GM23338 (cell line): ENCODE results near the gene DHX30. TPM values are rescaled to one million over a fixed set of nuclear protein-coding genes. Genes with fewer than 3 reads are reported as not detected.

ENCODE experiments used
- ATAC-seq: fragments of 200-7000 bp; cut with Tn5 transposase; 3 replicates; pipeline ENCODE4 v1.9.1; 2020
- DNase-seq: peaks from one replicate; pipeline ENCODE4 v3.0.0-alpha.2; 2015; ENCODE audit warnings: low spot score
- H2AFZ ChIP-seq: fragments of 200-600 bp; sonication (generic); 2 replicates; pipeline ENCODE4 v1.8.0; 2016; ENCODE audit warnings: antibody characterized with exemption, mild to moderate bottlenecking, moderate library complexity
- H3F3A ChIP-seq: fragments of 200-600 bp; sonication (generic); replicated peaks from 2 replicates; pipeline ENCODE4 v1.8.0; 2017; ENCODE audit warnings: antibody characterized with exemption, mixed run types, low read depth
- H3K27ac ChIP-seq: fragments of 200-600 bp; sonication (generic); 2 replicates; pipeline ENCODE4 v1.6.1; 2016; ENCODE audit warnings: low read depth
- H3K27me3 ChIP-seq: fragments of 200-600 bp; sonication (generic); 2 replicates; pipeline ENCODE4 v1.8.0; 2016; ENCODE audit warnings: mild to moderate bottlenecking, mixed run types, moderate library complexity; ENCODE audit not compliant: insufficient read depth
- H3K36me3 ChIP-seq: fragments of 200-600 bp; sonication (generic); 2 replicates; pipeline ENCODE4 v1.8.0; 2016; ENCODE audit warnings: mild to moderate bottlenecking; ENCODE audit not compliant: insufficient read depth
- H3K4me1 ChIP-seq: fragments of 200-600 bp; sonication (generic); 2 replicates; pipeline ENCODE4 v1.8.0; 2016; ENCODE audit warnings: mild to moderate bottlenecking, moderate library complexity; ENCODE audit not compliant: insufficient read depth
- H3K4me2 ChIP-seq: fragments of 200-600 bp; sonication (generic); 2 replicates; pipeline ENCODE4 v1.7.1; 2017; ENCODE audit warnings: mixed run types
- H3K4me3 ChIP-seq: fragments of 200-600 bp; sonication (generic); 2 replicates; pipeline ENCODE4 v1.6.1; 2016; ENCODE audit warnings: mixed run types
- H3K79me2 ChIP-seq: fragments of 200-600 bp; sonication (generic); replicated peaks from 2 replicates; pipeline ENCODE4 v1.8.0; 2017; ENCODE audit warnings: mild to moderate bottlenecking; ENCODE audit not compliant: insufficient read depth
- H3K9me2 ChIP-seq: fragments of 200-600 bp; sonication (generic); 2 replicates; pipeline ENCODE4 v1.8.0; 2017; ENCODE audit not compliant: insufficient read depth
- H4K20me1 ChIP-seq: fragments of 200-600 bp; sonication (generic); replicated peaks from 2 replicates; pipeline ENCODE4 v1.8.0; 2017; ENCODE audit warnings: mild to moderate bottlenecking; ENCODE audit not compliant: insufficient read depth
- H3K27ac Mint-ChIP-seq: 2 replicates; pipeline ENCODE4 v1.8.0; 2020; ENCODE audit warnings: inconsistent platforms, mild to moderate bottlenecking, moderate library complexity, mixed read lengths
- H3K27me3 Mint-ChIP-seq: 3 replicates; pipeline ENCODE4 v1.8.0; 2022; ENCODE audit warnings: low read depth, mild to moderate bottlenecking, moderate library complexity, mixed read lengths, inconsistent platforms; ENCODE audit not compliant: insufficient read depth, poor library complexity
- H3K36me3 Mint-ChIP-seq: 3 replicates; pipeline ENCODE4 v1.8.0; 2021; ENCODE audit warnings: low read depth, mild to moderate bottlenecking, inconsistent platforms, moderate library complexity, mixed read lengths
- H3K4me1 Mint-ChIP-seq: 3 replicates; pipeline ENCODE4 v1.8.0; 2020; ENCODE audit warnings: mild to moderate bottlenecking, inconsistent platforms, mixed read lengths
- H3K4me3 Mint-ChIP-seq: 3 replicates; pipeline ENCODE4 v1.8.0; 2021; ENCODE audit warnings: moderate library complexity, mild to moderate bottlenecking, inconsistent platforms, mixed read lengths
- H3K9me3 Mint-ChIP-seq: 3 replicates; pipeline ENCODE4 v1.8.0; 2020; ENCODE audit warnings: moderate library complexity, mild to moderate bottlenecking, inconsistent platforms, mixed read lengths
- CREB1 ChIP-seq: fragments of 250-450 bp; sonication (Bioruptor Pico); IDR thresholded peaks from 2 replicates; pipeline ENCODE4 v1.5.0; 2020; ENCODE audit warnings: low read depth, mild to moderate bottlenecking, moderate library complexity
- EZH2 ChIP-seq: fragments of 200-600 bp; sonication (generic); IDR thresholded peaks from one replicate; pipeline ENCODE4 v1.8.0; 2017; ENCODE audit warnings: antibody characterized with exemption, mild to moderate bottlenecking, low read depth; ENCODE audit not compliant: unreplicated experiment
- JUNB ChIP-seq: IDR thresholded peaks from one replicate; pipeline ENCODE4 v1.6.1; 2016; ENCODE audit warnings: antibody characterized with exemption; ENCODE audit not compliant: unreplicated experiment
- NANOG ChIP-seq: IDR thresholded peaks from 2 replicates; pipeline ENCODE4 v1.6.1; 2016; ENCODE audit warnings: antibody characterized with exemption, borderline replicate concordance
- POLR2AphosphoS5 ChIP-seq: IDR thresholded peaks from 2 replicates; pipeline ENCODE4 v1.6.1; 2016; ENCODE audit warnings: antibody characterized with exemption, low read depth
- STAT1 ChIP-seq: IDR thresholded peaks from one replicate; pipeline ENCODE4 v1.6.1; 2016; ENCODE audit warnings: antibody characterized with exemption; ENCODE audit not compliant: unreplicated experiment
- ZNF114 ChIP-seq: fragments of 250-450 bp; sonication (Bioruptor Pico); IDR thresholded peaks from 2 replicates; pipeline ENCODE4 v1.5.0; 2020; ENCODE audit warnings: mild to moderate bottlenecking, moderate library complexity
- ZNF331 ChIP-seq: fragments of 250-450 bp; sonication (Bioruptor Pico); IDR thresholded peaks from 2 replicates; pipeline ENCODE4 v1.5.0; 2020; ENCODE audit warnings: low read depth, mild to moderate bottlenecking, moderate library complexity
- polyA plus RNA-seq: library from polyadenylated mRNA; unstranded; fragments of >200 nt; fragmentation: Nextera tagmentation; extraction: Ambion mirVana; gene quantifications from 2 replicates; pipeline ENCODE4 v1.2.1, GENCODE V29; 2016
- total RNA-seq: library from RNA; depleted of rRNA; stranded (reverse); fragments of >200 nt; shearing (Covaris generic); gene quantifications from 2 replicates; pipeline ENCODE4 v1.2.3, GENCODE V29; 2014
- TF ChIP-seq, protein P1 (sequence below): IDR thresholded peaks from 2 replicates; pipeline ENCODE4 v1.6.1; 2016; ENCODE audit warnings: antibody characterized with exemption
- TF ChIP-seq, protein P2 (sequence below): fragments of 250-450 bp; sonication (Bioruptor Pico); IDR thresholded peaks from 2 replicates; pipeline ENCODE4 v1.5.0; 2020; ENCODE audit warnings: mild to moderate bottlenecking, moderate library complexity

The DHX30 gene
- total and polyA plus RNA-seq, 2 experiments from 2014 or later: 47.5 to 125 TPM

DNA sequence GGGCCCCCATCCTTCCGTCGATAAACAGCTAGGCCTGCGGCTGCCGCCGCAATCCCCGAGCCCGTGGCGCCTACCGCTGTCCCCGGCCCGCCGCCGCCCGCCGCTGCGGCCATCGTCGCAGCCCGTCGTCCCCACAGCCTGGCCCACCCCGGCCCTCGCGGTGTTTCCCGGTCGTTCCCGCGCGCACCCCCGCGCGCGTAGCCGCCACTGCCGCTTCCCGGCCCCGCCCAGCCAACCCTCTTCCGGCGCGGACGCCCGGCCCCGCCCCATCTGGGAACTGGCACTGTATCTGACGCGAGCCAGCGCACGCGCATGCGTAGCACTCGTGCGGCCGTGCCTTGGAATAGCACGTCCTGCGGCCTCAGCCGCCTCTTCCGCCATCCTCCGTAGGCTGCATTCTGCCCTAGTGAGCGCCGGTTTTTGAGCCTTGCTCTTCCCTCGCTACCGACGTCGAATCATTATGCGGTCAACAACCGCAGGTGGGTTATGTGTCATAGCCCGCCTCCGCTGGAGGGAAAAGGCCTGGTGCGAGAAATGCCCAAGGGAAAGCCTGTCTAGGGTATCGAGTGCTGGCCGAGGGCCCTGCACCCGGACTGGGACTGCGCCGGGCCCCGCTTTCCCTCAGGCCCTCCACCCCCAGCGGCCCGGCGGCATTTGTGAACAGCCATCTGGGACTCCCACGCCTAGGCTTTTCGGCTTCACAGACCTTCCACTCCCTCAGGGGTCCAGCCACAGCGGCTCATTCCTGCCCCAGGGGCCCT is 21.1 kb upstream of the DHX30 start, which contains the start of gene SMARCC1:
Gene SMARCC1 (minus strand): TSS at position 209 of the 761 bp plus-strand sequence. CDS start 96 bp downstream, at position 113.
- ATAC-seq (peak; percentile 93), DNase-seq (peak; percentile 99)
- H3K4me2 ChIP-seq: peak within 1 kb of the TSS; percentile 89
- no peaks in the 10 kb centered on the region; the same call in 1 of the 2 replicates for H3K36me3 ChIP-seq
- Mint-ChIP-seq H3K27me3 (peaks cover 10% of the 10 kb centered on the region), H3K36me3 (peaks cover 21% of the 10 kb centered on the region), H3K27ac (peak within 1 kb of the TSS; percentile 99), H3K4me1 (peaks cover 5% of the 10 kb centered on the region; the same call in 2 of the 3 replicates), H3K4me3 (peak within 1 kb of the TSS; percentile 99), H3K9me3 (no peaks in the 10 kb centered on the region)
- H3F3A ChIP-seq: 0 out of 2 replicates have a peak, but pooled peaks cover 5% of the 10 kb centered on the region
- peaks cover 10% of the 10 kb centered on the region for H3K4me1 ChIP-seq
- H3K79me2 ChIP-seq: peaks cover 55% of the 10 kb centered on the region
- peak within 1 kb of the TSS; percentile 49; the same call in 1 of the 2 replicates for H2AFZ ChIP-seq
- peak within 1 kb of the TSS; percentile 94 for H3K27ac ChIP-seq
- H3K4me3 ChIP-seq: peak within 1 kb of the TSS; percentile 81
- TF ChIP-seq POLR2AphosphoS5 (peak; percentile 95), CREB1 (CRISPR knock-in tag) (peak; percentile 64)
- TF ChIP-seq, protein P1, sequence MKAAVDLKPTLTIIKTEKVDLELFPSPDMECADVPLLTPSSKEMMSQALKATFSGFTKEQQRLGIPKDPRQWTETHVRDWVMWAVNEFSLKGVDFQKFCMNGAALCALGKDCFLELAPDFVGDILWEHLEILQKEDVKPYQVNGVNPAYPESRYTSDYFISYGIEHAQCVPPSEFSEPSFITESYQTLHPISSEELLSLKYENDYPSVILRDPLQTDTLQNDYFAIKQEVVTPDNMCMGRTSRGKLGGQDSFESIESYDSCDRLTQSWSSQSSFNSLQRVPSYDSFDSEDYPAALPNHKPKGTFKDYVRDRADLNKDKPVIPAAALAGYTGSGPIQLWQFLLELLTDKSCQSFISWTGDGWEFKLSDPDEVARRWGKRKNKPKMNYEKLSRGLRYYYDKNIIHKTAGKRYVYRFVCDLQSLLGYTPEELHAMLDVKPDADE: no peak; the same call in 1 of the 2 replicates
- H3K27me3 ChIP-seq: no peaks in the 10 kb centered on the region
- H3K9me2 ChIP-seq: no peaks in the 10 kb centered on the region
- H4K20me1 ChIP-seq: peaks cover 25% of the 10 kb centered on the region

DNA sequence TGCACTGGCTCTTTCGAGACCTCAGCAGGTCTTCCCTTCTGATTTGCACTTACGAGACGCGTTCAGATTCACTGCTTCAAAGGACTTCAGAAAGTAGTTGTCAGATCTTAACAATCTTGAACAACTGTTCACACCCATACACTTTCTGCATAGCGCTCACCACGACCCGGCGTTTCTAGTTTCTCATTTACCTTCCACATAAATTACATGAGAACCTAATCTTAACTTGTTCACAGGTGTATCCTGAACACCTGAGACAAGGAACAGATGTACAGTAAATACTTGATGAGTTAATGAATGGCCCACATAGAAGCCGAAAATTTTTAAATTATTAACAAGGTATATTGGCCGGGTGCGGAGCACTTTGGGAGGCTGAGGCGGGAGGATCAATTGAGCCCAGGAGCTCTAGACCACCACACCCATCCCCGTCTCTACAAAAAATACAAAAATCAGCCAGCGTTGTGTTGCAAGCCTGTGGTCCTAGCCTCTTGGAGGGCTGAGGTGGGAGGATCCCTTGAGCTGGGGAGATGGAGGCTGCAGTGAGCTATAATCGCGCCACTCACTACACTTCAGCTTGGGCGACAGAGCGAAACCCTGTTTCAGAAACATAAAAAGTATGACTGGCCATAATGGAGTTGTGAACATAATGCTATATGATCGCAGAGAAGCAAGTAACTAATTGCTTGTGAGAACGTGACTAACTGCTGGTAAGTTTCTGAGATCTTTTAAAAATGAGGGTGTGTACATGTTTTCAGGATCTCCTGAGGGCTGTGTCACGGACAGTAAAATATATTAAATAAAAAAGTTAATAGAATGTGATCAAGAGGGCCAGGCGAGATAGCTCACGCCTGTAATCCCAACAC is 20.3 kb upstream of the DHX30 start:
- H3K4me1 Mint-ChIP-seq: peaks cover 5% of the 10 kb centered on the region; the same call in 2 of the 3 replicates
- H3K9me3 Mint-ChIP-seq: no peaks in the 10 kb centered on the region
- peak overlapping the region; percentile 95 for H3K27ac Mint-ChIP-seq
- H3K4me1 ChIP-seq: peaks cover 10% of the 10 kb centered on the region
- no peaks in the 10 kb centered on the region; the same call in 1 of the 2 replicates for H3K36me3 ChIP-seq
- H3K9me2 ChIP-seq: no peaks in the 10 kb centered on the region
- no peak for DNase-seq
- H3F3A ChIP-seq: 0 out of 2 replicates have a peak, but pooled peaks cover 5% of the 10 kb centered on the region
- H2AFZ ChIP-seq: peak overlapping the region; percentile 49; the same call in 1 of the 2 replicates
- H3K4me2 ChIP-seq: peak overlapping the region; percentile 89
- H3K79me2 ChIP-seq: peaks cover 47% of the 10 kb centered on the region
- peaks cover 10% of the 10 kb centered on the region for H3K27me3 Mint-ChIP-seq
- peak overlapping the region; percentile 94 for H3K27ac ChIP-seq
- peak overlapping the region; percentile 91 for H3K4me3 Mint-ChIP-seq
- peak overlapping the region; percentile 81 for H3K4me3 ChIP-seq
- no peak for ATAC-seq
- H3K36me3 Mint-ChIP-seq: peaks cover 21% of the 10 kb centered on the region
- peaks cover 20% of the 10 kb centered on the region for H4K20me1 ChIP-seq
- no peaks in the 10 kb centered on the region for H3K27me3 ChIP-seq
- TF ChIP-seq, protein P1: no peak
- TF ChIP-seq ZNF114 (no peak), ZNF331 (CRISPR knock-in tag) (no peak), NANOG (no peak), CREB1 (CRISPR knock-in tag) (no peak), STAT1 (no peak), EZH2 (no peak), JUNB (no peak)
- TF ChIP-seq, protein P2, sequence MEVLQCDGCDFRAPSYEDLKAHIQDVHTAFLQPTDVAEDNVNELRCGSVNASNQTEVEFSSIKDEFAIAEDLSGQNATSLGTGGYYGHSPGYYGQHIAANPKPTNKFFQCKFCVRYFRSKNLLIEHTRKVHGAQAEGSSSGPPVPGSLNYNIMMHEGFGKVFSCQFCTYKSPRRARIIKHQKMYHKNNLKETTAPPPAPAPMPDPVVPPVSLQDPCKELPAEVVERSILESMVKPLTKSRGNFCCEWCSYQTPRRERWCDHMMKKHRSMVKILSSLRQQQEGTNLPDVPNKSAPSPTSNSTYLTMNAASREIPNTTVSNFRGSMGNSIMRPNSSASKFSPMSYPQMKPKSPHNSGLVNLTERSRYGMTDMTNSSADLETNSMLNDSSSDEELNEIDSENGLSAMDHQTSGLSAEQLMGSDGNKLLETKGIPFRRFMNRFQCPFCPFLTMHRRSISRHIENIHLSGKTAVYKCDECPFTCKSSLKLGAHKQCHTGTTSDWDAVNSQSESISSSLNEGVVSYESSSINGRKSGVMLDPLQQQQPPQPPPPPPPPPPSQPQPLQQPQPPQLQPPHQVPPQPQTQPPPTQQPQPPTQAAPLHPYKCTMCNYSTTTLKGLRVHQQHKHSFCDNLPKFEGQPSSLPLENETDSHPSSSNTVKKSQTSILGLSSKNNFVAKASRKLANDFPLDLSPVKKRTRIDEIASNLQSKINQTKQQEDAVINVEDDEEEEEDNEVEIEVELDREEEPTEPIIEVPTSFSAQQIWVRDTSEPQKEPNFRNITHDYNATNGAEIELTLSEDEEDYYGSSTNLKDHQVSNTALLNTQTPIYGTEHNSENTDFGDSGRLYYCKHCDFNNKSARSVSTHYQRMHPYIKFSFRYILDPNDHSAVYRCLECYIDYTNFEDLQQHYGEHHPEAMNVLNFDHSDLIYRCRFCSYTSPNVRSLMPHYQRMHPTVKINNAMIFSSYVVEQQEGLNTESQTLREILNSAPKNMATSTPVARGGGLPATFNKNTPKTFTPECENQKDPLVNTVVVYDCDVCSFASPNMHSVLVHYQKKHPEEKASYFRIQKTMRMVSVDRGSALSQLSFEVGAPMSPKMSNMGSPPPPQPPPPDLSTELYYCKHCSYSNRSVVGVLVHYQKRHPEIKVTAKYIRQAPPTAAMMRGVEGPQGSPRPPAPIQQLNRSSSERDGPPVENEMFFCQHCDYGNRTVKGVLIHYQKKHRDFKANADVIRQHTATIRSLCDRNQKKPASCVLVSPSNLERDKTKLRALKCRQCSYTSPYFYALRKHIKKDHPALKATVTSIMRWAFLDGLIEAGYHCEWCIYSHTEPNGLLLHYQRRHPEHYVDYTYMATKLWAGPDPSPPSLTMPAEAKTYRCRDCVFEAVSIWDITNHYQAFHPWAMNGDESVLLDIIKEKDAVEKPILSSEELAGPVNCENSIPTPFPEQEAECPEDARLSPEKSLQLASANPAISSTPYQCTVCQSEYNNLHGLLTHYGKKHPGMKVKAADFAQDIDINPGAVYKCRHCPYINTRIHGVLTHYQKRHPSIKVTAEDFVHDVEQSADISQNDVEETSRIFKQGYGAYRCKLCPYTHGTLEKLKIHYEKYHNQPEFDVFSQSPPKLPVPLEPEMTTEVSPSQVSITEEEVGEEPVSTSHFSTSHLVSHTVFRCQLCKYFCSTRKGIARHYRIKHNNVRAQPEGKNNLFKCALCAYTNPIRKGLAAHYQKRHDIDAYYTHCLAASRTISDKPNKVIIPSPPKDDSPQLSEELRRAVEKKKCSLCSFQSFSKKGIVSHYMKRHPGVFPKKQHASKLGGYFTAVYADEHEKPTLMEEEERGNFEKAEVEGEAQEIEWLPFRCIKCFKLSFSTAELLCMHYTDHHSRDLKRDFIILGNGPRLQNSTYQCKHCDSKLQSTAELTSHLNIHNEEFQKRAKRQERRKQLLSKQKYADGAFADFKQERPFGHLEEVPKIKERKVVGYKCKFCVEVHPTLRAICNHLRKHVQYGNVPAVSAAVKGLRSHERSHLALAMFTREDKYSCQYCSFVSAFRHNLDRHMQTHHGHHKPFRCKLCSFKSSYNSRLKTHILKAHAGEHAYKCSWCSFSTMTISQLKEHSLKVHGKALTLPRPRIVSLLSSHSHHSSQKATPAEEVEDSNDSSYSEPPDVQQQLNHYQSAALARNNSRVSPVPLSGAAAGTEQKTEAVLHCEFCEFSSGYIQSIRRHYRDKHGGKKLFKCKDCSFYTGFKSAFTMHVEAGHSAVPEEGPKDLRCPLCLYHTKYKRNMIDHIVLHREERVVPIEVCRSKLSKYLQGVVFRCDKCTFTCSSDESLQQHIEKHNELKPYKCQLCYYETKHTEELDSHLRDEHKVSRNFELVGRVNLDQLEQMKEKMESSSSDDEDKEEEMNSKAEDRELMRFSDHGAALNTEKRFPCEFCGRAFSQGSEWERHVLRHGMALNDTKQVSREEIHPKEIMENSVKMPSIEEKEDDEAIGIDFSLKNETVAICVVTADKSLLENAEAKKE: no peak
